Ishikawa (cell line): Measurements from ENCODE around the gene HOMER1.

Experiments used
- CREB1 ChIP-seq: IDR thresholded peaks from 2 replicates; pipeline ENCODE4 v1.6.1; 2012; ENCODE audit warnings: low read depth
- EGR1 ChIP-seq: IDR thresholded peaks from 2 replicates; pipeline ENCODE4 v1.6.1; 2012
- EP300 ChIP-seq: IDR thresholded peaks from 2 replicates; pipeline ENCODE4 v1.6.1; 2012; ENCODE audit warnings: borderline replicate concordance
- FOXM1 ChIP-seq: IDR thresholded peaks from 2 replicates; pipeline ENCODE4 v1.6.1; 2012; ENCODE audit warnings: low read depth, borderline replicate concordance
- MAX ChIP-seq: IDR thresholded peaks from 2 replicates; pipeline ENCODE4 v1.6.1; 2012
- RAD21 ChIP-seq: IDR thresholded peaks from 2 replicates; pipeline ENCODE4 v1.6.1; 2012; ENCODE audit warnings: low read depth
- REST ChIP-seq: IDR thresholded peaks from 2 replicates; pipeline ENCODE4 v1.6.1; 2012; ENCODE audit warnings: low read depth, mild to moderate bottlenecking
- TAF1 ChIP-seq: IDR thresholded peaks from 2 replicates; pipeline ENCODE4 v1.6.1; 2012; ENCODE audit warnings: low read depth, mild to moderate bottlenecking
- TCF12 ChIP-seq: IDR thresholded peaks from 2 replicates; pipeline ENCODE4 v1.6.1; 2012; ENCODE audit warnings: low read depth
- TEAD4 ChIP-seq: IDR thresholded peaks from 2 replicates; pipeline ENCODE4 v1.6.1; 2012
- USF1 ChIP-seq: IDR thresholded peaks from 2 replicates; pipeline ENCODE4 v1.6.1; 2012
- YY1 ChIP-seq: IDR thresholded peaks from 2 replicates; pipeline ENCODE4 v1.6.1; 2012; ENCODE audit warnings: low read depth
- ZBTB7A ChIP-seq: IDR thresholded peaks from 2 replicates; pipeline ENCODE4 v1.6.1; 2012; ENCODE audit warnings: low read depth

GRCh38 chr5:79408028-79408427 lies 105.9 kb downstream of the HOMER1 start:
- no peak for TF ChIP-seq EP300
- no peak for TF ChIP-seq TAF1
- TF ChIP-seq EGR1: no peak
- TF ChIP-seq TCF12: no peak
- TF ChIP-seq MAX: no peak
- no peak for TF ChIP-seq CREB1
- no peak for TF ChIP-seq ZBTB7A
- no peak for TF ChIP-seq YY1
- no peak for TF ChIP-seq TEAD4
- TF ChIP-seq USF1: no peak
- no peak for TF ChIP-seq RAD21
- TF ChIP-seq REST: no peak
- no peak for TF ChIP-seq FOXM1
